K562 (cell line): ENCODE data around the gene MMP17. TPM values are rescaled to one million over a fixed set of nuclear protein-coding genes. Genes with fewer than 3 reads are reported as not detected.

Experiments
- ATF7 ChIP-seq: fragments of 450-650 bp; IDR thresholded peaks from 2 replicates; pipeline ENCODE4 v1.7.1; 2014; ENCODE audit warnings: mild to moderate bottlenecking, moderate library complexity
- CSDE1 ChIP-seq, 2 experiments: fragments of 450-650 bp; IDR thresholded peaks; 2 replicates each; pipeline ENCODE4 v1.6.1; 2016; ENCODE audit warnings: mild to moderate bottlenecking in 1 of 2
- CXXC5 ChIP-seq: fragments of 250-450 bp; sonication (Bioruptor Pico); IDR thresholded peaks from 2 replicates; pipeline ENCODE4 v1.8.0; 2022; ENCODE audit warnings: inconsistent platforms, mild to moderate bottlenecking, moderate library complexity
- EWSR1 ChIP-seq: fragments of 450-650 bp; IDR thresholded peaks from 2 replicates; pipeline ENCODE4 v1.6.1; 2018; ENCODE audit warnings: borderline replicate concordance, mild to moderate bottlenecking, low read depth, moderate library complexity; ENCODE audit not compliant: partially characterized antibody
- GABPB1 ChIP-seq: sonication (generic); formaldehyde crosslinking; IDR thresholded peaks from 2 replicates; pipeline ENCODE4 v1.8.0; 2022; ENCODE audit warnings: mild to moderate bottlenecking, missing genetic modification reagents
- HNRNPLL ChIP-seq: fragments of 200-400 bp; formaldehyde crosslinking; IDR thresholded peaks from 2 replicates; pipeline ENCODE4 v1.6.1; 2017; ENCODE audit warnings: low read length, low read depth, mild to moderate bottlenecking; ENCODE audit not compliant: poor library complexity, severe bottlenecking
- MGA ChIP-seq: fragments of 450-650 bp; IDR thresholded peaks from 2 replicates; pipeline ENCODE4 v1.6.1; 2016; ENCODE audit warnings: mild to moderate bottlenecking, moderate library complexity
- NRF1 ChIP-seq, 2 experiments: fragments of 450-650 bp; IDR thresholded peaks in 1 of 2; conservative IDR thresholded peaks in 1 of 2; 2 replicates each; pipeline ENCODE4 v1.6.1; 2014; ENCODE audit warnings: mild to moderate bottlenecking in 2 of 2
- RBFOX2 ChIP-seq: fragments of 200-400 bp; formaldehyde crosslinking; IDR thresholded peaks from 2 replicates; pipeline ENCODE4 v1.6.1; 2017; ENCODE audit warnings: low read depth, mild to moderate bottlenecking, low read length, moderate library complexity
- SMAD4 ChIP-seq: fragments of 250-450 bp; sonication (Bioruptor Pico); conservative IDR thresholded peaks from 2 replicates; pipeline ENCODE4 v1.8.0; 2021; ENCODE audit warnings: inconsistent platforms, mild to moderate bottlenecking, moderate library complexity
- SNRNP70 ChIP-seq: fragments of 200-400 bp; formaldehyde crosslinking; optimal IDR thresholded peaks from 2 replicates; pipeline ENCODE3; 2017; ENCODE audit warnings: low read depth, low read length
- SOX6 ChIP-seq: fragments of 450-650 bp; IDR thresholded peaks from 2 replicates; pipeline ENCODE4 v1.6.1; 2014; ENCODE audit warnings: mild to moderate bottlenecking
- SRSF9 ChIP-seq: fragments of 200-400 bp; formaldehyde crosslinking; IDR thresholded peaks from 2 replicates; pipeline ENCODE4 v1.6.1; 2017; ENCODE audit warnings: low read depth, low read length, borderline replicate concordance
- TAF7 ChIP-seq: fragments of 450-650 bp; IDR thresholded peaks from 2 replicates; pipeline ENCODE4 v1.6.1; 2016; ENCODE audit warnings: missing genetic modification characterization, missing compliant biosample characterization
- TAF9B ChIP-seq: fragments of 450-650 bp; IDR thresholded peaks from 2 replicates; pipeline ENCODE4 v1.6.1; 2018; ENCODE audit warnings: mild to moderate bottlenecking; ENCODE audit not compliant: partially characterized antibody
- TCFL5 ChIP-seq: fragments of 250-450 bp; sonication (Bioruptor Pico); conservative IDR thresholded peaks from 2 replicates; pipeline ENCODE4 v1.6.1; 2021; ENCODE audit warnings: mild to moderate bottlenecking, moderate library complexity, matching md5 sums
- ZBTB7A ChIP-seq: IDR thresholded peaks from 2 replicates; pipeline ENCODE4 v1.6.1; 2011; ENCODE audit warnings: low read depth, mild to moderate bottlenecking, low read length, moderate library complexity, borderline replicate concordance; ENCODE audit not compliant: control insufficient read depth
- ZNF23 ChIP-seq: fragments of 250-450 bp; sonication (Bioruptor Pico); IDR thresholded peaks from 2 replicates; pipeline ENCODE4 v1.4.0; 2020; ENCODE audit warnings: mild to moderate bottlenecking
- polyA plus RNA-seq, 8 experiments: library from polyadenylated mRNA; depleted of rRNA in 4 of 8; stranded (reverse) in 5 of 8; unstranded in 3 of 8; fragments of >200 nt; fragmentation: Nextera tagmentation in 2 of 8; fragmentation: Illumina TruSeq in 1 of 8; extraction: Ambion mirVana in 2 of 8; extraction: Trizol in 1 of 8; gene quantifications; 2 replicates each; pipeline versions ENCODE4 v1.2.1 to v1.2.3, GENCODE V29; 2011 to 2014; ENCODE audit warnings: inconsistent platforms in 1 of 8, missing spikeins in 1 of 8
- total RNA-seq, 7 experiments: library from RNA; depleted of rRNA in 6 of 7; stranded (reverse); fragments of >200 nt in 6 of 7; fragmentation: Illumina TruSeq in 2 of 7; extraction: Trizol in 2 of 7; gene quantifications; 2 replicates each; pipeline versions ENCODE4 v1.2.1 to v1.2.3, GENCODE V29; 2011 to 2021; ENCODE audit warnings: low replicate concordance in 1 of 7

Gene MMP17
- total and polyA plus RNA-seq, 9 of the 15 experiments (the other 6 are each of a cell fraction or from before 2014, with no cell fraction given), result 1.1 to 21.2 (median 17.1) TPM; not detected in 2

- no peak; the same call in 1 of the 2 replicates for TF ChIP-seq ZBTB7A
- TF ChIP-seq ATF7, result peak; percentile 76
- TF ChIP-seq SOX6, result 0 out of 2 replicates have a peak, but pooled peaks have one; percentile 7
- no peak for TF ChIP-seq SRSF9
- TF ChIP-seq GABPB1 (CRISPR knock-in tag), result peak; percentile 60; the same call in 1 of the 2 replicates
- TF ChIP-seq TCFL5 (CRISPR knock-in tag), result no peak
- TF ChIP-seq CSDE1 (IDR thresholded peaks at IDR 0.05), result no peak
- no peak for TF ChIP-seq ZNF23 (CRISPR knock-in tag)
- TF ChIP-seq TAF9B, result no peak
- peak; percentile 61 for TF ChIP-seq CXXC5 (CRISPR knock-in tag)
- TF ChIP-seq RBFOX2, result peak; percentile 85
- no peak for TF ChIP-seq EWSR1
- TF ChIP-seq TAF7 (tag), result no peak
- TF ChIP-seq HNRNPLL, result no peak
- peak; percentile 29; the same call in 1 of the 2 replicates for TF ChIP-seq MGA
- peak; percentile 85 for TF ChIP-seq SMAD4 (CRISPR knock-in tag)
- no peak for TF ChIP-seq SNRNP70
- peak; percentile 59 to 70 for TF ChIP-seq NRF1 (conservative IDR thresholded peaks at IDR 0.05 in 1 of 2, IDR thresholded peaks at IDR 0.05 in 1 of 2)
Observed at GRCh38 chr12:131896080-131896810, 68.1 kb downstream of the MMP17 start (continued).
